ENCODE measurements around the gene RHEX.
"Not testable (repeated sequence)": the region's sequence is repeated elsewhere in the genome, so short reads cannot be mapped to it uniquely, and the experiment has no call there.

RHEX gene

DNA sequence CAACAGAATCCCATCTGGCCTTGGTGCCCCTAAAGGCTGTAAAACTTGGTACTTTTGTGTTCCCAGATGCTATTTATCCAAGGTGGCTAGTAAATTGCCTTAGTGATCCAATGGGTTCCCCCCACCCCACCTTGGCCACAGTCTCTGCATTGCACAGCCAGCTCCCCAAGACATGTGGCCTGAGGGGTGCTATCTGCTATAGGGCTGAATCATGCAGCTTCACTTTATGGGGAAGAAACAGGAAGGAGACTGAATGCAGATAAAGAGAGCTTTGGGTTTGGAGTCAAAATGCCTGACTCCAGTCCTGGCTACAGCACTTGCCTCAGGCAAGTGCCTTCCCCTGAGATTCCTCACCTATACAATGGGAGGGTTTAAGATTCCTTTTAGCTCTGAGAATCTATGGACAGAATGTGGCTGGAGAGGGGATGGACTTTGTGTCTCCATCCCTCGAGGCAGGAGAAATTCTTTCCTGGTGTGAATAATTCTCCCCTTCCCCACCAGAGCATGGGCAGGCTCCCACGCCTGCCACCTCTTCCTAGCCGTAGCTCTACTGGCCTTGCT is 6.5 kb downstream of the RHEX start:
- DNase-seq (ENCODE audit: low spot score): no peak

- no peak for DNase-seq (ENCODE audit: low spot score)
Observed at GRCh38 chr1:206060844-206061243, 7.9 kb downstream of the RHEX start.

DNA sequence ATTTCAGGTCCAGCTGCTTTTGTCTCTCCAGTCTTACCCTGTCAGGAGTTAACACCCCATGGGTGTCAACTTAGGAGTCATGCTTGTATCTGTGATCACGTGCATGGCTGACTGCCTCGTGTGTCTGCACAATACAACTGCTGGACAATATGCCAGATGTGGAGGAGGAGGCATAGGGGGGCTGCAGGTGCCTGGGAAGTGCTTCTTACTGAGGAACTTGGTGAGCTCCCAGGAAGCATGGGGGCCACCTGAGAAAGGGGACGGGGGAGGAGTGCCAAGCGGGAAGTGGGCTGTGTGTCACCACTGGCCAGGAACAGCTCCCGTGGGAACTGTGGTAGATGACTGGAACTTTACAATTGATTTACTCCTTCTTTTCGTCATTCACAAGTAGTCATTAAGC is 9.5 kb downstream of the RHEX start:
- no peak for DNase-seq (ENCODE audit: low spot score)

- not testable (repeated sequence) for DNase-seq (ENCODE audit: low spot score)
Observed at GRCh38 chr1:206064001-206064400, 11.0 kb downstream of the RHEX start.

DNA sequence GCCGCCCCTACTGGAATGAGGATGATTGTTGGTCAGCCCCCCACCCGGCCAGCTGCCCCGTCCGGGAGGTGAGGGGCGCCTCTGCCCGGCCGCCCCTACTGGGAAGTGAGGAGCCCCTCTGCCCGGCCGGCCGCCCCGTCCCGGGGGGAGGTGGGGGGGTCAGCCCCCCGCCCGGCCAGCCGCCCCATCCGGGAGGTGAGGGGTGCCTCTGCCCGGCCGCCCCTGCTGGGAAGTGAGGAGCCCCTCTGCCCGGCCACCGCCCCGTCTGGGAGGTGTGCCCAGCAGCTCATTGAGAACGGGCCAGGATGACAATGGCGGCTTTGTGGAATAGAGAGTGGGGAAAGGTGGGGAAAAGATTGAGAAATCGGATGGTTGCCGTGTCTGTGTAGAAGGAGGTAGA is 11.5 kb downstream of the RHEX start:
- DNase-seq (ENCODE audit: low spot score): not testable (repeated sequence)

DNA sequence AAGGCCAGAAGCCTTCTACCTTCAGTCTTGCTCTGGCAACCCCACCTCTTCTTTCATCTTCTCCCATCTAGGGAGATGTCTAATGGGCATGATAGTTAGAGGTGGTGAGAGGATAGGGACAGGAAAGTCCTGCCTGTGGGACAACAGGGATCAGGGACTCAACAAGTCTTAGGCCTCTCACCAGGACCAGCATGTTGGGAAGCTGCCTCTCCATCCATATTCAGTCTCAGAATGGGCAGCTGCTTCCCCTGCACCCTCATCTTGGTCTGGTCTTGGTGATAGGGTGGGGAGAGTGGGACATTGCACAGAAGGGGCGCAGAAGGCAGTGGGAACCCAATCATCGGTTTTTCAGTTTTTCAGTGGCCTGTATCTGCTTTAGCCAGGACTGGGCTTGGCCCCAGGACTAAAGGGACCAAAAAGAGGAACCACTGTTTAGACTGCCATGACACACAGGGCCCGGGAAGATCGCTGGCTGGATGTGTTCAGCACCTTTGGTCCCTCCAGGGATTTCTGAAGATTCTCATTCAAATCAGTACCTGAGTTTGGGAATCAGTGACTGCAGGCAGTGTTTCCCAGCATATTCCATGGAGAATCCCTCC is 12.7 kb downstream of the RHEX start:
- DNase-seq (ENCODE audit: low spot score): no peak

- DNase-seq (ENCODE audit: low spot score): no peak
Observed at GRCh38 chr1:206066479-206067171, 13.7 kb downstream of the RHEX start.

DNA sequence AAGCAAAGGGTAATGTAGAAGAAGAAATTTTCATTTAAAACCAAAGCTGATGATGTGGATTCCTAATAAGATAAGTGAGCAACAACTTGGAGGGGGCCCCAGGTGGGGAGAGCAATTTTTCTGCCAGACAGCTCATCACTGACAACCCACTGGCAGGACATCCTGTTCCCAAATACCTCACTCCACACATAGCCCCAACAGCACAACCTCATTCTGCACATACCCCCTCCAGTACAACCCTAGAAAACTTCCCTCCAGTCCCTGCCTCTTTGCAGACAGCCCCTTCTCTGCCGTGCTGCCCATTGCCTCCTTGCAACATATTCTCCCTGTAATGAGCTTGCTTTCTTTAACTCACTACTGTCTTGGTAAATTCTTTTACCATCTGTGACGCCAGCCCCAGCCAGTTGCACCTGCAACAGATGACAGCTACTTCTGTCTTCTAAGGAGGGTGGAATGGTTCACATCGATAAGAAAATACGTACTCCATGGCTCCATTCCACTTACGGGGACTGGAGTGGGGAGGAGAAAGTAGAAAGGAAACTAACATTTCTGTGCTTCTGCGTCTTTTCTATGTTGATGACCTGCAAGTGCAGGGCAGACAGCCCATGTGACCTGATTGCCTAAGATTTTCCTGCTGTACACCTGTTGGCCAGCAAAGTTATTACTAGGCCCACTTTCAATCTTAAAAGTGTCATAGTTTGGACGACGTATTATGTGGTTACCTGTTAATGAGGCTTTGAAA is 14.7 kb downstream of the RHEX start:
- DNase-seq (ENCODE audit: low spot score): no peak

GRCh38 chr1:206068314-206068713 is 15.3 kb downstream of the RHEX start:
- no peak for DNase-seq (ENCODE audit: low spot score)

GRCh38 chr1:206070627-206071304 is 17.8 kb downstream of the RHEX start:
- no peak for DNase-seq (ENCODE audit: low spot score)

- no peak for DNase-seq (ENCODE audit: low spot score)
Observed at GRCh38 chr1:206074839-206075238, 21.9 kb downstream of the RHEX start.

DNA sequence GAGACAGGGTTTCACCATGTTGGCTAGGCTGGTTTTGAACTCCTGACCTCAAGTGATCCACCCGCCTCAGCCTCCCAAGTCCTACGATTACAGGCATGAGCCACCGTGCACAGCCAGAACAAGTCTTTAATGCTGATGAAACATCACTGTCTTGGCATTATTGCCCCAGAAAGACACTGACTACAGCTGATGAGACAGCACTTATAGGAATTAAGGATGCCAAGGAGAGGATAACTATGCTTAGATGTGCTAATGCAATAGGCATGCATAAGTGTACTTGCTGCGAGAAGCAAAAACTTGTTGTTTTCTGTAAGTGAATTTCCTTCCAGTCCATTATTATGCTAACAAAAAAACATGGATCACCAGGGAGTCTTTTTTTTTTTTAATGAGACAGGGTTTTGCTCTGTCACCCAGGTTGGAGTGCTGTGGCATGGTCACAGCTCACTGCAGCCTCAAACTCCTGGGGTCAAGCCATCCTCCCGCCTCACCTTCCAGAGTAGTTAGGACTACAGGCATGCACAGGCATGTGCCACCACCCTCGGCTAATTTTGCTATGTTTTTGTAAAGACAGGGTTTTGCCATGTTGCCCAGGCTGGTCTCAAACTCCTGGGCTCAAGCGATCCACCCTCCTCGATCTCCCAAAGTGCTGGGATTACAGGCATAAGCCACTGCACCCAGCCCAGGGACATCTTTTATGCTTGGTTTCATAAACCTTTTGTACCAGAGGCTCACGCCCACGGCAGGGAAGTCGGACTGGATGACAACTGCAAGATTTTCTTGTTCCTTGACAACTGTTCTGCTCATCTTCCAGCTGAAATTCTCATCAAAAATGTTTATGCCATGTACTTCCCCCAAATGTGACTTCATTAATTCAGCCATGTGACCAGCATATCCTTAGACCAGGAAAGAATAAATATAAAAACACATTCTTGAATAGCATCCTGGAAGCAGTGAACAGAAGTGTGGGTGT is 23.1 kb downstream of the RHEX start:
- DNase-seq (ENCODE audit: low spot score): no peak

DNA sequence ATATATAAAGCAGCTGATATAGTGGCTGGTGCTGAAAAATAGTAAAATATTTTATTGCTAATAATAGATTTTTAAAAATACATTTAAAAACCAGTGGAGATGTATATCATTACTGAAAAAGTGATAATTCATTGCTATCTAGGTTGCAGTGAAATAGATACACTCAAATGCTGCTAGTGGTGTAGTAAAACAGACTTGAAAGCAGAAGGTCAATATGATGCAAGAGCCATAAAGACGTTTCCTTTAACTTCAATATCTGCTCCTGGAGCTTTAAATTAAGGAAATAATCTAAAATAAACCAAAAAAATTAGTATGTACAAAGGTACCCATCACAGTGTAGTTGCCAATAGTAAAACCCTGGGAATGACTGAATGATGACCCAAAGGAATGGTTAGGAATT is 26.2 kb downstream of the RHEX start:
- DNase-seq (ENCODE audit: low spot score): no peak

GRCh38 chr1:206080026-206080820 is 27.2 kb downstream of the RHEX start:
- no peak for DNase-seq (ENCODE audit: low spot score)

GRCh38 chr1:206081856-206082255 is 28.9 kb downstream of the RHEX start:
- no peak for DNase-seq (ENCODE audit: low spot score)

DNA sequence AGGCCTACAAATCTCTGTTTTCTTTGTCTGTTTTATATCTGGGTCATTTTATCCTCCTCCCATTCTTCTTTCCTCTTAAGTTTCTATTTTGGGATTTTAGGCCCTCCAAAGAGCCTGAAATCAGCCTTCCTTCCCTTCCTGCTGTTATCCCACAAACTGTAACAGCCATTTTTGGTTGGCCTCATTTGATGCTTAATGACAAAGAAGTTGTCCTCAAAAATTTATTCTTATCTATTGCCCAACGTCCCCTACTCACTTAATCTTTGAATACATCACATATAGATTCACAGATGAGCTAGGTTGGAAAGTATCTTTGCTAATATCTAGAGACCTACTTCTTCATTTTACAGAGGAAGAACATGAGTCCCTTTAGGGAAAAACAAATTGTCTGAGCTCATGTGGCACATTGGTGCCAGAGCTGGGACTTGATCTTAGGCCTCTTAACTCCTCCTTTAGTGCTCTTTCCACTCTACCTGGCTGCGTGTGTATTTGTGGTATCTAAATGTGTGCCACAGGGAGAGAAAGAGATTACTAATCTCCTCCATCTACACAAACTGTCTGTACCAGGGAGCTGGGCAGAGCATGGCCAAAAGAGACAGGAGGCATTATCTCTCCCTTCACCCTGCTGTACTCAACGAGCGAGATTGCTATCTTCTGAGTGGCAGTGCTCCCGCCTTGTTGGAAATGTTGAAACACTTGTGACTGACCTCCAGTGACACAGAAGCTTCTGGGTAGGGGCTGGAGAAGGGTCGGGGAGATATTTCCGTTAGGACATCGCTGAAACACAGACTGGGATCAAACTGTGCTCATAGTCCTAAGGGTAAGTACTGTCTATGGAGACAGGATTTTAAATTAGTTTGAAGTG is 30.1 kb downstream of the RHEX start:
- no peak for DNase-seq (ENCODE audit: low spot score)

DNA sequence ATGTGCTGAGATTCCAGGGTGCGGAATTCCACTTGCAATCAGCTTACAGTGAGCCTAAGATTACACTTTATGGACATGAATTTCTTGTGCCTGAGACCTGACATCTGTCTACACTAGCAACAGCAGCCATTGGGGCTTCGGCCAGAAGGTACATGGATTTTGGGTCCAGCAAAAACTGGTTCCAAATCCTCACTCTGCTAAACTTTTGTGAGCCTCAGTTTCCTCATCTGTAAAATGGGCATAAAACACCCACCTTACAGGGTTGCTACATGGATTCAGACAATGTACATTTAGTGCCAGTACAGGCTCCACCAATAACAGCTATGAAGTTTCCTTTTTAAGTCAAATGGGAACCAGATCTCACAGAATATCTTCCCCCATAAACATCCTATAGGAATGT is 30.8 kb downstream of the RHEX start:
- no peak for DNase-seq (ENCODE audit: low spot score)

GRCh38 chr1:206087091-206087490 is 34.1 kb downstream of the RHEX start:
- DNase-seq (ENCODE audit: low spot score): no peak

DNA sequence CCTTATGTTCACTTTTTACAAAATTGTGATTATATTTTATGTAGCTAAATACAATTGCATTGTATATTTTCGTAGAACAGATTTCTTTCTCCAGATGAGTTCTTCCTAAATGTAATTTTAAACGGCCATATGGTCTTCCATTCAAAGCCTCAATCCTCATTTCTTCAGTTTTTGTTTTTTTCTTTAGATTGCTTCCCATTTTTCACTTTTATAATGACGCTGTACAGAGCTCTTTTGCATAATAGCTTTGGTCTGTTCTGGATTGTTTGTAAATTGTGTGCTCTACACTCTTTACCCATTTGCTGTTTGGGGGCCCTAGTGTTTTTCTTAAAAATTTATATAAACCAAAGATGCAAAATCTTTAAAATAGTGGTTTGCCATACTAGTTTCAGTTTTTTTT is 36.4 kb downstream of the RHEX start:
- DNase-seq (ENCODE audit: low spot score): no peak

Measured in left forelimb (tissue), 1 donor.